Body of pancreas (tissue), 4 donors: ENCODE data around the gene MRPL55.

Source experiments
- POLR2A ChIP-seq, 3 donors: fragments of 450-650 bp; IDR thresholded peaks; one replicate each; pipeline ENCODE4 v1.6.1; 2016; ENCODE audit warnings: antibody characterized with exemption in 3 of 3, mild to moderate bottlenecking in 2 of 3
- TF ChIP-seq, protein P1 (sequence below), 7 experiments: fragments of 450-650 bp in 4 of 7; fragments of 200-600 bp in 3 of 7; sonication (generic) in 3 of 7; IDR thresholded peaks; one replicate each; pipeline ENCODE4 v1.5.1; 2016 to 2019; ENCODE audit warnings: antibody characterized with exemption in 7 of 7

DNA sequence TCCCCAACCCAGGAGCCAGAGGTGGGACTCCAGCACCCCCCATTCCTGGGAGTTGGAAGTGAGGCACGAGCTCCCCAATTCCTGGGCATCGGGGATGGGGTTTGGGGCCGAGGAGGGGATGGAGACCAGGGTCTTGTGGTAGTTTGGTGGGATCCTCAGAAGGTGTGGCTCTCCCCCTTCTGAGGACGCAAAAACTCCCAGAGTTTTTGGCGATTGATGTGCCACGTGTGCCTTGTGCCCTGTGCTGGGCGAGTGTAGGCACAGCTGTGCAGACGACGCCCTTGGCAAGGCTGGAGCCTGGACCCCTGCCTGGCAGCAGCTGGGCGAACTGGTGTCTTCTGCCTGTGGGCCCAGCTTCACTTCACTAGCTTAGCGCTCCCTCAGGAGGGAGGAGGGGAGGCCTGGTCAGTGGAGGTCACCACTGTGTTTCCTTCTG is 33.6 kb upstream of the MRPL55 start:
- TF ChIP-seq, protein P1, sequence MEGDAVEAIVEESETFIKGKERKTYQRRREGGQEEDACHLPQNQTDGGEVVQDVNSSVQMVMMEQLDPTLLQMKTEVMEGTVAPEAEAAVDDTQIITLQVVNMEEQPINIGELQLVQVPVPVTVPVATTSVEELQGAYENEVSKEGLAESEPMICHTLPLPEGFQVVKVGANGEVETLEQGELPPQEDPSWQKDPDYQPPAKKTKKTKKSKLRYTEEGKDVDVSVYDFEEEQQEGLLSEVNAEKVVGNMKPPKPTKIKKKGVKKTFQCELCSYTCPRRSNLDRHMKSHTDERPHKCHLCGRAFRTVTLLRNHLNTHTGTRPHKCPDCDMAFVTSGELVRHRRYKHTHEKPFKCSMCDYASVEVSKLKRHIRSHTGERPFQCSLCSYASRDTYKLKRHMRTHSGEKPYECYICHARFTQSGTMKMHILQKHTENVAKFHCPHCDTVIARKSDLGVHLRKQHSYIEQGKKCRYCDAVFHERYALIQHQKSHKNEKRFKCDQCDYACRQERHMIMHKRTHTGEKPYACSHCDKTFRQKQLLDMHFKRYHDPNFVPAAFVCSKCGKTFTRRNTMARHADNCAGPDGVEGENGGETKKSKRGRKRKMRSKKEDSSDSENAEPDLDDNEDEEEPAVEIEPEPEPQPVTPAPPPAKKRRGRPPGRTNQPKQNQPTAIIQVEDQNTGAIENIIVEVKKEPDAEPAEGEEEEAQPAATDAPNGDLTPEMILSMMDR (IDR thresholded peaks at IDR 0.05) = no peak
- no peak for TF ChIP-seq POLR2A (IDR thresholded peaks at IDR 0.05)
